Measurements from ENCODE around the gene C14orf119. TPM values are rescaled to one million over a fixed set of nuclear protein-coding genes. Genes with fewer than 3 reads are reported as not detected.
"Not testable (repeated sequence)": the region's sequence is repeated elsewhere in the genome, so short reads cannot be mapped to it uniquely, and the experiment has no call there.

The C14orf119 gene
- polyA plus RNA-seq, 1 donor = 42.4 TPM

GRCh38 chr14:23089498-23090253 is 5.6 kb upstream of the C14orf119 start:
- no peak for DNase-seq

GRCh38 chr14:23090254-23090636 is 5.1 kb upstream of the C14orf119 start:
- DNase-seq = no peak

- DNase-seq = no peak
These were observed 3.7 kb upstream of the C14orf119 start for GRCh38 chr14:23091294-23092225.

- no peak for DNase-seq
These were observed 2.2 kb upstream of the C14orf119 start for GRCh38 chr14:23093104-23093503.

- DNase-seq = no peak
These were observed 1.8 kb upstream of the C14orf119 start for GRCh38 chr14:23093526-23093925.

GRCh38 chr14:23093991-23094665 is 1.2 kb upstream of the C14orf119 start:
- DNase-seq = no peak

GRCh38 chr14:23094666-23095195 is 574 bp upstream of the C14orf119 start, which contains the start of gene ACIN1:
ACIN1 (minus strand) TSS chr14:23095136; CDS start chr14:23095112, 24 bp downstream.
- peak; percentile 84 for DNase-seq

- DNase-seq = no peak
These were observed 2.5 kb downstream of the C14orf119 start for GRCh38 chr14:23097786-23098185.

GRCh38 chr14:23099212-23099861 is 4.0 kb downstream of the C14orf119 start:
- DNase-seq = no peak

- no peak for DNase-seq
These were observed 6.1 kb downstream of the C14orf119 start for GRCh38 chr14:23101213-23101970.

GRCh38 chr14:23101986-23102625 is 6.8 kb downstream of the C14orf119 start:
- no peak for DNase-seq

GRCh38 chr14:23102801-23103200 is 7.5 kb downstream of the C14orf119 start:
- no peak for DNase-seq

GRCh38 chr14:23103581-23103980 is 8.3 kb downstream of the C14orf119 start:
- no peak for DNase-seq

- no peak for DNase-seq
These were observed 8.8 kb downstream of the C14orf119 start for GRCh38 chr14:23104070-23104590.

GRCh38 chr14:23104591-23105347 is 9.5 kb downstream of the C14orf119 start, which contains the start of gene CIROP:
CIROP (minus strand) TSS chr14:23104989; CDS start chr14:23104920, 69 bp downstream.
- DNase-seq = no peak

GRCh38 chr14:23105348-23105824 is 10.1 kb downstream of the C14orf119 start:
- no peak for DNase-seq

- DNase-seq = no peak
These were observed 11.4 kb downstream of the C14orf119 start for GRCh38 chr14:23106747-23107045.

- not testable (repeated sequence) for DNase-seq
These were observed 12.3 kb downstream of the C14orf119 start for GRCh38 chr14:23107620-23108019.

- DNase-seq = not testable (repeated sequence)
These were observed 12.9 kb downstream of the C14orf119 start for GRCh38 chr14:23108169-23108568.

GRCh38 chr14:23109769-23110168 is 14.5 kb downstream of the C14orf119 start:
- DNase-seq = no peak
